Measurements from ENCODE around the gene SEC14L2.

SEC14L2 gene

DNA sequence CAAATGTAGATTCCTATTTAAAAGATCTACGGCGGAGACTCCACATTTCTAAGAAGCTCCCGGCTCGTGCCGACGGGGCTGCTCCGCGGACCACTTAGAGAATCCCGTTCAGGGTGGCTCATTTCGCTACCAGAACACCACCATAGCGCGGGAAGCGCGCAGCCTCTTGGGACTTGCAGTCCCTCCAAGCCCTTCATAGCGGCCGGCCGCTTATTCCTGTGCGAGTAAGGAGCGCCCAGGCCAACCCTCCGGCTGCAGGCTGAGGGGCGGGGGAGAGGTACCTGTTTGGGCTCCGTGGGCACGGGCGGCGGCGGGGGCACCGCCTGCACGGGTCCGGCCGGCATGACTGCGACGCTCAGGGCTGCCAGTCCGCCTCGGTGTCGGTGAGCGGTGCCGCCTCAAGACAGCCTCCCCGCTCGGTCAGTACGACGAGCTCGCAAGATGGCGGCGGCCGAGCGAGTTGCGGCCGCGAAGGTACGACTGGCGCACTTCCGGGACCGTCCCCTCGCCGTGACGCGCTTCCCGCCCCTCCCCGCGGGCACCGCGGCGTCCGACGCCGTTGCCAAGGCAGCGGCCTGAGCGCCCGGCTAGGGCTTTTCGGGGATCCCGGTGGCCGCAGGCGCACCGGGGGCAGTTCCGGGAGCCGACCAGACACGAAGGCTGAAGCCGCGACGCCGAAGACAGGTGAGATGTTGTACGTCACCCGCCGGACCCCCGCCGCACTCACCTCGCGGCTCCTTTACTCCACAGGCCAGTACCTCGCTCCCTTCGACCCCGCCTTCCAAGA, 40.2 kb upstream of the SEC14L2 start, which contains the start of the genes CCDC157 and SF3A1:
Gene CCDC157, plus strand, starts transcription at position 559 of the 787 bp plus-strand sequence. CDS start 8,994 bp downstream, outside the sequence.
Gene SF3A1, minus strand, starts transcription at position 446 of the 787 bp plus-strand sequence. Its CDS starts 102 bp downstream, at position 344.
- peak; percentile 88 for DNase-seq (ENCODE audit: low read depth)
- H3K4me3 ChIP-seq (ENCODE audit: control insufficient read depth, low read depth, low read length), result peak within 1 kb of the TSS; percentile 94
- TF ChIP-seq, protein P1, sequence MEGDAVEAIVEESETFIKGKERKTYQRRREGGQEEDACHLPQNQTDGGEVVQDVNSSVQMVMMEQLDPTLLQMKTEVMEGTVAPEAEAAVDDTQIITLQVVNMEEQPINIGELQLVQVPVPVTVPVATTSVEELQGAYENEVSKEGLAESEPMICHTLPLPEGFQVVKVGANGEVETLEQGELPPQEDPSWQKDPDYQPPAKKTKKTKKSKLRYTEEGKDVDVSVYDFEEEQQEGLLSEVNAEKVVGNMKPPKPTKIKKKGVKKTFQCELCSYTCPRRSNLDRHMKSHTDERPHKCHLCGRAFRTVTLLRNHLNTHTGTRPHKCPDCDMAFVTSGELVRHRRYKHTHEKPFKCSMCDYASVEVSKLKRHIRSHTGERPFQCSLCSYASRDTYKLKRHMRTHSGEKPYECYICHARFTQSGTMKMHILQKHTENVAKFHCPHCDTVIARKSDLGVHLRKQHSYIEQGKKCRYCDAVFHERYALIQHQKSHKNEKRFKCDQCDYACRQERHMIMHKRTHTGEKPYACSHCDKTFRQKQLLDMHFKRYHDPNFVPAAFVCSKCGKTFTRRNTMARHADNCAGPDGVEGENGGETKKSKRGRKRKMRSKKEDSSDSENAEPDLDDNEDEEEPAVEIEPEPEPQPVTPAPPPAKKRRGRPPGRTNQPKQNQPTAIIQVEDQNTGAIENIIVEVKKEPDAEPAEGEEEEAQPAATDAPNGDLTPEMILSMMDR (conservative IDR thresholded peaks at IDR 0.05; ENCODE audit: control insufficient read depth, insufficient read depth, low read depth, low read length), result no peak

DNA sequence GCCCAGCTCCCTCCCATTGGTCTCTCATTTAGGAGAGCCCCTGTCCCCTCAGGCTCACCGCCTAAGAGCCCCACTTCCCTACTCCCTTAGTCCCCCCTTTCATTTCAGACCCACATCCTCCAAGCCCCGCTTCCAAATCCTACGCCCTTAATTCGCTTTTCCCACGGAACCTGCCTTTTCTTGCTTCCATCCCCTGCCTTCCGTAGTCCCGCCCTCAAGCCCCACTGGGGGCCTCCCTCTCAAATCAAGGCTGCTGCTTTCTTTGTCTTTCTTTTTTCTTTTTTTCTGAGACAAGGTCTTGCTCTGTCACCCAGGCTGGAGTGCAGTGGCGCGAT, 39.6 kb upstream of the SEC14L2 start:
- peak overlapping the region; percentile 94 for H3K4me3 ChIP-seq (ENCODE audit: control insufficient read depth, low read depth, low read length)
- TF ChIP-seq, protein P1 (conservative IDR thresholded peaks at IDR 0.05; ENCODE audit: control insufficient read depth, insufficient read depth, low read depth, low read length), result no peak
- DNase-seq (ENCODE audit: low read depth), result no peak

DNA sequence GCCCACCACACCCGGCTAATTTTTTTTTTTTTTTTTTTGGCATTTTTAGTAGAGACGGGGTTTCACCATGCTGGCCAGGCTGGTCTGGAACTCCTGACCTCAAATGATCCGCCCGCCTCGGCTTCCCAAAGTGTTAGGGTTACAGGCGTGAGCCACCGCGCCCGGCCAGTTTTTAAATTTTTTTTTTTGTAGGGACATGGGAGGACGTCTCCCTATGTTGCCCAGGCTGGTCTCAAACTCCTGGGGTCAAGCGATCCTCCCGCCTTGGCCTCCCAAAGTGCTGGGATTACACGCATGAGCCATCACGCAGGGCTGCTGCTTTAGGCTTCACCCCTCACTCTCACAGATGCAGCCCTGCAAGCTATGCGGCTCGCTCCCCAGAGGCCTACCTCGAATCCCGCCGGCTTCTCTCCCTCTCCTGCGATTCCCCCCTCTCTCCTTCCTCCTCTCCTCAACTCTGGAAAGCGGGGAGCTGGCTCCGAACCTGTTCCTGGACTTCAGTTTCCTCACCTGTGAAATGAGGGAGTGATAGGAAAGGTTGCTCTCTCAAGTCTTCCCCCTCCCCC, 39.1 kb upstream of the SEC14L2 start:
- H3K4me3 ChIP-seq (ENCODE audit: control insufficient read depth, low read depth, low read length), result peak overlapping the region; percentile 94
- TF ChIP-seq, protein P1 (conservative IDR thresholded peaks at IDR 0.05; ENCODE audit: control insufficient read depth, insufficient read depth, low read depth, low read length), result no peak
- no peak for DNase-seq (ENCODE audit: low read depth)

DNA sequence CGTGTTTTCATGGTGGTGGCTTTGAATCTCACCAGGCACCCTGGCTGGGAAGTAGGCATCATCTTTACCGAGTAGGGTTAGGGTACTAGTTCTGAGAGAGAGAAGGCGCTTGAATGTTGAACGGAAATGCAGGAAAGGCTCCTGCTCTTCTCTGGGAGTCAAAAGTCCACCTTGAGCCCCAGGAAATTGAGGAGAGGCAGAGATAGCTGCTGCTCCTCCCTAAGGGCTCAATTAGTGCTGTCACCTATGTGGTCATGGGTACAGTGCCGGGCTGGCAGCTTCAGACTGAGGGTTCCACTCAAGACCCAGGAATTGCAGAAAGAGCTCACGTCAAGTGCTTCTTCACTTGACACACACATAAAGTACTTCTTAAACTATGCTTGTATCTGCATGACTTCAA, 38.3 kb upstream of the SEC14L2 start:
- no peak for DNase-seq (ENCODE audit: low read depth)
- TF ChIP-seq, protein P1 (conservative IDR thresholded peaks at IDR 0.05; ENCODE audit: control insufficient read depth, insufficient read depth, low read depth, low read length), result no peak
- H3K4me3 ChIP-seq (ENCODE audit: control insufficient read depth, low read depth, low read length), result no peak overlapping the region

DNA sequence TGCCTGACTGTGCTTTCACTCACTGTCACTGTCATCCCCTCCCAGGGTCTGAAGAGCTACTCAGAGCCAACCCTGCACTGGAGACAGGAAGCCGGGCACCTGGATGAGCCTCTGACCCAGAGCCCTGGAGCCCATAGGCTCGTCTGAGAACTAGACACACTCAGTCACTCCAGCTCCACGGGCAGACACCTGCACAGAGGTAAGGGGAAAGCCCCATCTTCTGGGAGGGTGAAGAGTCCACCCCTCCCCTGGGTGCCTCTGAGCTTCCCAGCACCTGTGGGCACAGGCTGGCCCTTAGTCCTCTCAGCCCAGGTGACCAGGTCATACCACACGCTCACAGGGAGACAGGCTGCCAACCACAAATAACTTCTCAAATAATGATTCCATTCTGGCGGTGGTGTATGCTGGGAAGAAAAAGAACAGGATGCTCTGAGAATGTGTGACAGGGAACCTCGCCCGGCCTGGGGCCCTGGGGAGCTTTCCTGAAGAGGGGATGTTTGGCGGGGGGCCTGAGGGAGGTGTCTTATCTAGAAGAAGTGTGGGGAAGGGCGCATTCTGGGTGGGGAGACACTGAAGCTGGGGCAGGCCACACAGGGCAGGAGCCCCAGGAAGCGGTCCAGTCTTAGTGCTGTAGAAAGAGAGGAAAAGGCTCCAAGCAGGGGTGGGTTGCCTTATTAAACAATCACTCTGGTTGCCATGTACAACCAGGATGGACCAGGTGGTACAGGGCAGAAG, 34.7 kb upstream of the SEC14L2 start:
- no peak for DNase-seq (ENCODE audit: low read depth)
- TF ChIP-seq, protein P1 (conservative IDR thresholded peaks at IDR 0.05; ENCODE audit: control insufficient read depth, insufficient read depth, low read depth, low read length), result no peak
- no peak overlapping the region for H3K4me3 ChIP-seq (ENCODE audit: control insufficient read depth, low read depth, low read length)

DNA sequence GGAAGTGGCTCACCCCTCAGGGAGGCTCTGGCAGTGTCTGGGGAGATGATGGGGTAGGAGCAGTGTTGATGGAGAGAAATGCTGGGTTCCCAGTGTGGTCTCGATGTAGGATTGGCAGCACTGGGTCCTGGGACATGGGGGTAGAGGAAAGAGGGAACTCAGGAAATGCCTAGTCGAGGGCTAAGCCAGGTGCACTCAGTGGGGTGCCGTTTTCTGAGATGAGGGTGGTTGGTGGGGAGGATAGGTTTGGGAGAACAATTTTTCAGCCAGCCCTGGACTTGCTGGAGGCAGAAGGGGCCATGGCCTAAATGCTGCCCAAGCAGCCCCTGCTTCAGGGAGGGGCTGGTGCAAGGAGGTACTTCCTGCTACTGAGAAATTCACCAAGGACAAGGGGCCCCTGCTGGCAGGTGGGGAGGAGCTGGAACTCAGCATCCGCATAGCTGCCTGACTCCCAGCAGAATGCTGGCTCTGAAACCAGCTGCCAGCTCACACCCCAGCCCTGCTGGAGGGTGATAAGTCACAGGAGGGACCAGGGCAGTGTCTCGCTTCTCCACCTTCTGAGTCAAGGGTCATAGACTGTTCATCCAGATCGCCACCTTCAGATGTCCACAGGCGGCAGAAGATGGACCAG, 34.1 kb upstream of the SEC14L2 start:
- no peak overlapping the region for H3K4me3 ChIP-seq (ENCODE audit: control insufficient read depth, low read depth, low read length)
- DNase-seq (ENCODE audit: low read depth), result no peak
- TF ChIP-seq, protein P1 (conservative IDR thresholded peaks at IDR 0.05; ENCODE audit: control insufficient read depth, insufficient read depth, low read depth, low read length), result no peak

All from fibroblast of mammary gland (primary cell).